ENCODE measurements around the gene ZNF827.

GRCh38 chr4:145927030-145927429 is 11.6 kb downstream of the ZNF827 start:
- TF ChIP-seq SP1 (IDR thresholded peaks at IDR 0.05), result no peak
- no peak for TF ChIP-seq ZNF384 (IDR thresholded peaks at IDR 0.05)
- TF ChIP-seq PKNOX1 (IDR thresholded peaks at IDR 0.05), result no peak
- TF ChIP-seq FOXM1 (IDR thresholded peaks at IDR 0.05; ENCODE audit: borderline replicate concordance), result no peak
- TF ChIP-seq NFRKB (IDR thresholded peaks at IDR 0.05), result no peak
- no peak for TF ChIP-seq ELF4 (IDR thresholded peaks at IDR 0.05)
- TF ChIP-seq FOXA1 (IDR thresholded peaks at IDR 0.05), result no peak
- no peak for TF ChIP-seq SUZ12 (IDR thresholded peaks at IDR 0.05)
- TF ChIP-seq TARDBP (IDR thresholded peaks at IDR 0.05), result no peak
- no peak for TF ChIP-seq HDGF (IDR thresholded peaks at IDR 0.05; ENCODE audit: borderline replicate concordance)

All from HEK293T (cell line).